ENCODE data around the gene SELENOM. TPM values are rescaled to one million over a fixed set of nuclear protein-coding genes. Genes with fewer than 3 reads are reported as not detected.
"Not testable (repeated sequence)": the region's sequence is repeated elsewhere in the genome, so short reads cannot be mapped to it uniquely, and the experiment has no call there.

Gene SELENOM
- total RNA-seq, 1 donor from 2014 or later: 40.9 TPM

DNA sequence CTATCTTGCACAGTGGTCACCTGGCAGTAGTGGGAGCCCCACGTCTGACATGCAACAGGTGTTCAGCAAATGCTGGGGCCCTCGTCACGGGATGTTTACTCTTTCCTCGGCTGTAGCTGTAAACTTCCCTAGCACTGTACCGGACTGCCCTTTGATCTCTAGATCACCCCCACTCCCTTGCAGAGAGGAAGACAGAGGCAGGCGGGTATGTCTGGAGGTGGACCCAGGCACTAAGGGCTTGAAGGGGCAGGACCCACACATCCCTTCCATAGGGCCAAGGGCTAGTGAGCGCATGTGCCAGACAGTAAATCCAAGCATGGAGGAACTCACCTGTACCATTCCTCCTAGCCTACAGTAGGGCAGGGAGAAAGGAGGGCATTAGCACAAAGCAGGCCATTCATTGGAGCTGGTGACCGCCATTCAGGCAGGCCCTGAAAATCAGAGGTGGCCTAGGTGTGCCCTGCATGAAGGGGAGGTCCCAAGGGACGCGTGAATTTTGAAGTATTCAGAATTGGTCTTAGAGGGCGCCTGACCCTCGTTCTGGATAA is 28.2 kb downstream of the SELENOM start:
- no peak overlapping the region for H3K27ac Mint-ChIP-seq (ENCODE audit: unreplicated experiment)
- peaks cover 3% of the 10 kb centered on the region for H3K4me1 Mint-ChIP-seq (ENCODE audit: low read depth, unreplicated experiment)
- peaks cover 9% of the 10 kb centered on the region for H3K27me3 Mint-ChIP-seq (ENCODE audit: unreplicated experiment)
- H3K4me3 Mint-ChIP-seq (ENCODE audit: unreplicated experiment): no peak overlapping the region
- no peaks in the 10 kb centered on the region for H3K36me3 Mint-ChIP-seq (ENCODE audit: unreplicated experiment)
- no peak for DNase-seq
- H3K9me3 Mint-ChIP-seq (ENCODE audit: unreplicated experiment): peaks cover 3% of the 10 kb centered on the region
- TF ChIP-seq, protein P1, sequence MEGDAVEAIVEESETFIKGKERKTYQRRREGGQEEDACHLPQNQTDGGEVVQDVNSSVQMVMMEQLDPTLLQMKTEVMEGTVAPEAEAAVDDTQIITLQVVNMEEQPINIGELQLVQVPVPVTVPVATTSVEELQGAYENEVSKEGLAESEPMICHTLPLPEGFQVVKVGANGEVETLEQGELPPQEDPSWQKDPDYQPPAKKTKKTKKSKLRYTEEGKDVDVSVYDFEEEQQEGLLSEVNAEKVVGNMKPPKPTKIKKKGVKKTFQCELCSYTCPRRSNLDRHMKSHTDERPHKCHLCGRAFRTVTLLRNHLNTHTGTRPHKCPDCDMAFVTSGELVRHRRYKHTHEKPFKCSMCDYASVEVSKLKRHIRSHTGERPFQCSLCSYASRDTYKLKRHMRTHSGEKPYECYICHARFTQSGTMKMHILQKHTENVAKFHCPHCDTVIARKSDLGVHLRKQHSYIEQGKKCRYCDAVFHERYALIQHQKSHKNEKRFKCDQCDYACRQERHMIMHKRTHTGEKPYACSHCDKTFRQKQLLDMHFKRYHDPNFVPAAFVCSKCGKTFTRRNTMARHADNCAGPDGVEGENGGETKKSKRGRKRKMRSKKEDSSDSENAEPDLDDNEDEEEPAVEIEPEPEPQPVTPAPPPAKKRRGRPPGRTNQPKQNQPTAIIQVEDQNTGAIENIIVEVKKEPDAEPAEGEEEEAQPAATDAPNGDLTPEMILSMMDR (IDR thresholded peaks at IDR 0.05; ENCODE audit: partially characterized antibody, unreplicated experiment): no peak

DNA sequence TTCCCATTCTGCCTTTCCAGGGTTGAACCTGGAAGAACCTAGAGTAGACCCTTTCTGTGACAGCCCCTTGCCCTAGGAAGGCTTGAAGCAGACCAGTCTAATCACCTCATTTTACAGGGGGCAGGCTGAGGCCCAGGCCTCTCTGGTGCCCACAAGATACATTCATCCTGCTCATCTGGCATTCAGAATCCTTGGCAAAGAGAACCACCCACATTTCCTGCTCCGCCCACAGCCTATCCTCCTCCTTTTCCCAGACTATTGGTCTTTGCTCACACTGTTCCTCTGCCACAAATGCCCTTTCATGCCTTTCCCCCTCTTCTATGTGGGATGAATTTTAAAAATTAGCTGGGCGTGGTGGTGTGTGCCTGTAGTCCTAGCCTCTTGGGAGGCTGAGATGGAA is 29.0 kb downstream of the SELENOM start:
- not testable (repeated sequence) for H3K36me3 Mint-ChIP-seq (ENCODE audit: unreplicated experiment); H3K27ac Mint-ChIP-seq (ENCODE audit: unreplicated experiment); DNase-seq; H3K4me1 Mint-ChIP-seq (ENCODE audit: low read depth, unreplicated experiment); H3K4me3 Mint-ChIP-seq (ENCODE audit: unreplicated experiment); H3K9me3 Mint-ChIP-seq (ENCODE audit: unreplicated experiment); H3K27me3 Mint-ChIP-seq (ENCODE audit: unreplicated experiment)

DNA sequence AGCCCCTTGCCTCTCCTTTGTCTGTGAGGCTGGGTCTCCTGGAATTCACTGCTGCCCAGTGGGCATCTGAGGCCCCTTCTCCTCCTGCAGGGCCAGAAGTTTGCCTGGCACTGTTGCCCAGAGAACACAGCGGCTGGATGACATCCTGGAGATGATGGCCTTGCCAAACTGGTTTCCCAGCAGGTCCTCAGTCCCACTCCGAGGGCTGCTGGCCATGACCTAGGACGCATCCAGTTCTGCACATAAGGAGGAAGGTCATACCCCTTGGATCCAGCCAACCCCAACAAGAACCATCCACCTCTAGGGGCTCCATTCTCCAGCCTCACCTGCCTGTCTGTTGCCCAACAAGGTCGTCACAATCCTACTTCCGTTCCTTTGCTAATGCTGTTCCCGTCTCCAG is 29.7 kb downstream of the SELENOM start:
- TF ChIP-seq, protein P1 (IDR thresholded peaks at IDR 0.05; ENCODE audit: partially characterized antibody, unreplicated experiment): no peak
- H3K36me3 Mint-ChIP-seq (ENCODE audit: unreplicated experiment): no peaks in the 10 kb centered on the region
- no peak for DNase-seq
- H3K9me3 Mint-ChIP-seq (ENCODE audit: unreplicated experiment): peaks cover 2% of the 10 kb centered on the region
- no peak overlapping the region for H3K27ac Mint-ChIP-seq (ENCODE audit: unreplicated experiment)
- H3K4me3 Mint-ChIP-seq (ENCODE audit: unreplicated experiment): no peak overlapping the region
- H3K4me1 Mint-ChIP-seq (ENCODE audit: low read depth, unreplicated experiment): peaks cover 3% of the 10 kb centered on the region
- H3K27me3 Mint-ChIP-seq (ENCODE audit: unreplicated experiment): peaks cover 9% of the 10 kb centered on the region

DNA sequence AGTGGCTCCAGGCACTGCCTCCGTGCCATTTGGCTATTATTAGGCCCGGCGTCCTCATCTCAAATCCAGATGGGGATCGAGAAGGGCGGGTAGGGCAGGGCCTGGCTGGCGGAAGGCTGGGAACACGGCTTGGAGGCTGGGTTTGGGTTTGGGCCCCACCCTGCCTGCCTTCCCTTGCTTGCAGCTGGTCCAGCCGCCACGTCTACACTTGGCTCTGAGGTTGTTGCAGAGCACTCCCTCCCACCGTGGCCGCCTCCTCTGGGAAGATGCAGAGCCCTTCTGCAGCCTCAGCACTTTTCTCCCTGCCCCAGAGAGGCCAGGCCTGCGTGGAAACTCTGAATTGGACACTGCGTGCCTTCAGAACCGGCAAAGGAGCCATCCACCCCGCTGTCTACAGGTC is 31.4 kb downstream of the SELENOM start:
- peaks cover 3% of the 10 kb centered on the region for H3K27me3 Mint-ChIP-seq (ENCODE audit: unreplicated experiment)
- no peaks in the 10 kb centered on the region for H3K4me1 Mint-ChIP-seq (ENCODE audit: low read depth, unreplicated experiment)
- TF ChIP-seq, protein P1 (IDR thresholded peaks at IDR 0.05; ENCODE audit: partially characterized antibody, unreplicated experiment): no peak
- H3K4me3 Mint-ChIP-seq (ENCODE audit: unreplicated experiment): no peak overlapping the region
- H3K36me3 Mint-ChIP-seq (ENCODE audit: unreplicated experiment): no peaks in the 10 kb centered on the region
- peaks cover 2% of the 10 kb centered on the region for H3K9me3 Mint-ChIP-seq (ENCODE audit: unreplicated experiment)
- H3K27ac Mint-ChIP-seq (ENCODE audit: unreplicated experiment): no peak overlapping the region
- no peak for DNase-seq

DNA sequence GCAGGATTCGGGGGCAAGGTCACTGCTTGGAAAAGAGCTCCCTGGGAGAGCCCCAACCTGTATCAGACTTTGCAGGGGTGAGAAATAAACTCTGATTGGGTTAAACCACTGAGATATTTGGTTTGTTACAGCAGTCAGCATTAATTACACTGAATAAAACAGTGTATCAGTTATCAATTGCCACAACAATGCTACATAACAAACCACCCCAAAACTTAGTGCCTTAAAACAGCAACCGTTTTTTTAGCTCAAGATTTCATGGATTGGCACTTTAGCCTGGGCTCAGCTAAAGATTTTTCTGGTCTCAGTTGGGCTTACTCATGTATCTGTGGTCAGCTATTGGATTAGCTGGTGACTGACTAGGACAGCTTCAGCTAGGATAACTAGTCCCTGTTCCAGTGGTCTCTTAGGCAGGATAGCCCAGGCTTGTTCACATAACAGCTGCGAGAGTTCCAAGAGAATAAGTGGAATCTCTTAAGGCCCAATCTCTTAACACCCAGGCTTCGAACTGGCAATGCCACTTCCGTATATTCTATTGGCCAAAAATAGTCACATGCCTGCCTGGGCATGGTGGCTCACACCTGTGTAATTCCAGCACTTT is 33.7 kb downstream of the SELENOM start:
- DNase-seq; H3K4me1 Mint-ChIP-seq (ENCODE audit: low read depth, unreplicated experiment); H3K9me3 Mint-ChIP-seq (ENCODE audit: unreplicated experiment); H3K27ac Mint-ChIP-seq (ENCODE audit: unreplicated experiment); H3K27me3 Mint-ChIP-seq (ENCODE audit: unreplicated experiment); H3K36me3 Mint-ChIP-seq (ENCODE audit: unreplicated experiment); H3K4me3 Mint-ChIP-seq (ENCODE audit: unreplicated experiment): not testable (repeated sequence)

DNA sequence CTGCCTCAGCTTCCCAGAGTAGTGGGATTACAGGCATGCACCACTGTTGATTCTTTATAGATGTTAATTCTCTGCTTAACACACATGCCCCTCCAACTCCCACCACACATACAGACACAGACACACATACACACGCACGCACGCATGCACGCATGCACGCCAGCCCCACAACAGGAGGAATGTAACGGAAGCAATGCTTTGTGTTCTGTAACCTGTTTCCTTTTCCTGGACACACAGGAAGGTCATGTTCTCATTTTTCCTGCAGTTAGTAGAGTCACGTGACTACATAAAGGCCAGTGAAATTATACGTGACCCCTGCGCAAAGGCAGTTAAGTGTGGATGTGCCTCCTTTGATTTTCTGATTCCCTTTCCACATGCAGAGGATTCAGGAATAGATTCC is 34.2 kb downstream of the SELENOM start:
- H3K36me3 Mint-ChIP-seq (ENCODE audit: unreplicated experiment); DNase-seq; H3K4me1 Mint-ChIP-seq (ENCODE audit: low read depth, unreplicated experiment); H3K27ac Mint-ChIP-seq (ENCODE audit: unreplicated experiment); H3K9me3 Mint-ChIP-seq (ENCODE audit: unreplicated experiment); H3K4me3 Mint-ChIP-seq (ENCODE audit: unreplicated experiment); H3K27me3 Mint-ChIP-seq (ENCODE audit: unreplicated experiment): not testable (repeated sequence)

DNA sequence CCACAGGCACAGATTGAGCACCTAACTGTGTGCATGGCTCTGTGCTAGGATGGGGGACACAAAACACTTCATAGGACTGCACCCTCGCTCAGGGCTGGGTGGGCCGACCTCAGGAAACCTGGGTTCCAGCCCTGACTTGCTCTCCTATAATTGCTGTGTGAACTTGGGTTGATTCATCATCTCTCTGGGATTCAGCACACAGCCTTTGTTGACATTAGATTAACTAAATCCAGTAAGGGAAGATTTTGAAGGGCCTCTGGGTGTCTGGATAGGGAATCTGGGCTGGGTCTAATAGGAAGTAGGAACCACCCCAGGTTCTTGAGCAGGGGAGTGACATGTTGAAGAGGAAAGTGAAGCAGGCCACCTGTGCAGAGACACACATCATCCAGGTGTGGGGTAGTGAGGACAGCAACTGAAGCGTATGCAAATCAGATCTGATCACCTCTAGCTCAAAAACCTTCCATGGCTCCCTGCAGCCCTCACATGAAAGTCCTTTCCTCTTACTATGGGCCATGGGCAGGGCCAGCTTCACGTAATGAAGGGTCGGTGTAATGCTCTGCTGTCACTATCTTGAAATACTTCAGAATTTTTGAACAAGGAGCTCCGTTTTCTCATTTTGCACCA is 37.6 kb downstream of the SELENOM start:
- not testable (repeated sequence) for H3K4me3 Mint-ChIP-seq (ENCODE audit: unreplicated experiment); H3K9me3 Mint-ChIP-seq (ENCODE audit: unreplicated experiment); H3K27ac Mint-ChIP-seq (ENCODE audit: unreplicated experiment); H3K27me3 Mint-ChIP-seq (ENCODE audit: unreplicated experiment); H3K4me1 Mint-ChIP-seq (ENCODE audit: low read depth, unreplicated experiment); DNase-seq; H3K36me3 Mint-ChIP-seq (ENCODE audit: unreplicated experiment)

Data from glutamatergic neuron (in vitro differentiated cells).